Measurements from ENCODE around the gene BCAS3.

Gene BCAS3

GRCh38 chr17:61235001-61235826, 557.6 kb downstream of the BCAS3 start:
- no peak for DNase-seq

DNA sequence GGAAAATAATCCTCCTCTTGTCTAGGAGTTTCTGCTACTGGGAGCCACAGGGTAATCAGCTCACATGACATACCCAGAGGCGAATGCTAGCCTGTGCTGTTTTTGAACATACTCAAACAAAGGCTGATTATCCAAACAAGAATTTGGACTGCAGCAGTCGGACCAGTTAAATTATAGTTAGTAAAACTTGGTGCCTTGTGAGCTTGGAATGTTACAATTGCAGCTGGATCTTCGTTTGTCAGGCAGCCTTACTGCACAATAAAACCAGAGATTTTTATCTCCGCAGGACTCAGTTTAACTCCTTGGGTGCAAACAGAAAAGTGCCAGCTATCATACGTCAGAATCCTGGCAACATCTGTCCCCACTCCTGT, 558.2 kb downstream of the BCAS3 start:
- DNase-seq: no peak

DNA sequence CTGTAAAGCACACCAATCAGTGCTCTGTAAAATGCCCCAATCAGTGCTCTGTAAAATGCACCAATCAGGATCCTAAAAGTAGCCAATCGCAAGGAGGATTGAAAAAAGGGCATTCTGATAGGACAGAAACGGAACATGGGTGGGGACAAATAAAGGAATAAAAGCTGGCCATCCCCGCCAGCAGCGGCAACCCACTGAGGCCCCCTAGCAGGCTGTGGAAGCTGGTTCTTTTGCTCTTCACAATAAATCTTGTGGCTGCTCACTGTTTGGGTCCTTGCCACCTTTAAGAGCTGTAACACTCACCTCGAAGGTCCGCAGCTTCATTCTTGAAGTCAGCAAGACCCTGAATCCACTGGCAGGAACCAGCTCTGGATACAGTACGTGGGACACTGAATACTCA, 559.6 kb downstream of the BCAS3 start:
- DNase-seq: no peak

- no peak for DNase-seq
These were observed 560.8 kb downstream of the BCAS3 start for GRCh38 chr17:61238455-61238933.

DNA sequence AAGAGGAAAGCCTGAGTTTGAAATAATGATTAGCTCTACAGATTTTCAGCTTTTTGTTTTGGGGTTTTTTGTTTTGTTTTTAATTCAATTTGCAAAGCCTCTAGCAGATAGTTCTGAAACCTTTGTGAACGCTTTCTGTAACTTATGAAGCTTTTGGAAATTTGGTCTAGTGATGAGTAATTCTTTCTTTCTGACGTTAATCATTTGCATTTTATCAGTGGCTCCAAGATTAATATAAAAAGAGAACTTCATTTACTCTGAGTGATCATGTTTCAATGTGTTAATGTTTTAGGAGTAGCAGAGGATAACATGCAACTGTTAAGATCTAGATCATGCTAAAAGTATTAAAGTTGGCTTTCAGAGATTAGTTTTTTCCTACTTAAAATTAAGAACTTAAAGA, 561.7 kb downstream of the BCAS3 start:
- no peak for DNase-seq

GRCh38 chr17:61239953-61240352, 562.3 kb downstream of the BCAS3 start:
- DNase-seq: no peak

GRCh38 chr17:61240851-61241468, 563.3 kb downstream of the BCAS3 start:
- DNase-seq: no peak

DNA sequence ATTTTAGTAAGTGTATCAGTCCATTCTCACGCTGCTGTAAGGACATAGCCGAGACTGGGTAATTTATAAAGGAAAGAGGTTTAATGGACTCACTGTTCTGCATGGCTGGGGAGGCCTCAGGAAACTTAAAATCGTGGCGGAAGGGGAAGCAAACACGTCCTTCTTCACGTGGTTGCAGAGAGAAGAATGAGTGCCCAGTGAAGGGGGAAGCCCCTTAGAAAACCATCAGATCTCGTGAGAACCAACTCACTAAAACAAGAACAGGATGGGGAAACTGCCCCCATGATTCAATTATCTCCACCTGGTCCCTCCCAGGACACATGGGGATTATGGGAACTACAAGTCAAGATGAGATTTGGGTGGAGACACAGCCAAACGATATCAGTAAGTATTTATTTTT, 567.3 kb downstream of the BCAS3 start:
- peak; percentile 8 to 52 (median 28) for DNase-seq

- no peak for DNase-seq
These were observed 568.1 kb downstream of the BCAS3 start for GRCh38 chr17:61245706-61246135.

DNA sequence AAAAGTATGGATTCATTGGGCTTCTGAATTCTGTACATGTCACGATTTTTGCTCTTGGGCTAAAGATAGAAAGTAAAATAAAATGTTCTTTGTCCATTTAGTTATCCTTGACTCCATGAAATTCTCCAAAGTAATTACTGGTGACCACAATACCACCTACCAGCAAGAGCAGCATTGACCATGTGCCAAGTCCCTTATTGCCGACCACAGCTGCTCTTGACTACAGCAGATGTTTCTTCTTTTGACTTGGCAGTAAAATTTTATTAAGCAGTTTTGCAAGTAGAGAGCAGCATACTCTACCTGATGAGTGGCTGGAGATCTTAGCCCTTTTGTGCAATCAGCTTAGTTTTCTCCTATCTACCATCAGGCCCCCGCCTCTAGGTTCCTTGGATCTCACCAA, 569.8 kb downstream of the BCAS3 start:
- no peak for DNase-seq

- DNase-seq: peak; percentile 38 to 68 (median 54)
These were observed 570.7 kb downstream of the BCAS3 start for GRCh38 chr17:61248399-61248798.

DNA sequence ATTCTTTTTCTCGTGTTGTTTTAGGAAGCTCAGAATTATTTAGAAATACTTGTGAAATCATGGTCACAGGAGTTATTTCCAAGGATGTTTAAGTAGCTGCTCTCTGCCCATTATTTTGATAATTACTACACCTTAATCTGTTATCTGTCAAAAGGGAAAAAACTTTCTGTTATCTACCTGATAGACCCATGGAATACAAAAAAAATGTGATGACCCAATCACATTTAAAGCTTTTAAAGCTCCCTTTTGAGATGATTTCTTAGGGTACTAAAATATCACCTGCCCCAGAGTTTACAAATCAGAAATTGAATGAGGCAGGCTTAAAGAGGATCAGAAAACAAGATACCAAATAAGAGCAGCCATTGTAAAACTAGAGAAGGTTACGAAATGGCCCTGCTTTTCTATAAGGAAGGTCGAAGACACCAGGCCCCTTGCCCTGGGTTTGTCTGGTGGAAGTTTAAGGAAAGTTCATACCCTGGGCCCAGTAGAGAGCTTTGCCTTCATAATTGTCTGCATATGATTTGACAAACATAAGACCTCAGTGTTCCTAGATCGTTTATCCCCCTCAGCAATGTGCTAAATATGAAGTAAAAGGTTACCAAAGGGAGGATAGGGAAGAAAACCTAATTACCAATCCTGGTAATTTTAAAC, 572.1 kb downstream of the BCAS3 start:
- DNase-seq: no peak

DNA sequence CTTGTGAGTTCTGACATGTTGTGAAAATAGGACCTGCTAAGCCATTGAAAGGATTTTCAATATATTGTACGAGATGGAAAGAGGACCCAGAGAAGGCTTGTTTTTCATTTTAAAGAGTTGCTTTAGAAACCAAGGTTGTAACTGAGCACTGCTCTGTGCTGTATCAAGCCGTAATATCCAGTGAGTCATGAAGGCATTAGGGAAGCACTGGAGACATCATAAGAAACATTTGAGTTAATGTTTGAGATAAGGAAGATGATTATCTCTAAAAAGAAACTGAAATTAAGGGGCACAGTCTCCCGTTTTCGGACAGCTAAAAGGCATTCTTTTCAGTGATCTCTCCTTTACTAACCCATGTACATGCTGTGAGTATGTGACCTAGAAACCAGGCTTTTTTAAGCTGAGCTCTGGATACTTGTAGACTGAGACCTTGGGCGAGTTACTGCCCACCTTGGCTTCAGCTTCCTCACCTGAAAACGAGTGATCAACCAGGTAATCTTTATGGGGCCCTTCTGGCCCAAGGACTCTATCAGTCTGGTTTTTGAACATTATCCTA, 572.8 kb downstream of the BCAS3 start:
- peak; percentile 13 to 51 (median 28) for DNase-seq

GRCh38 chr17:61251939-61252865, 574.6 kb downstream of the BCAS3 start:
- DNase-seq: peak; percentile 86 to 95 (median 92)

- DNase-seq: no peak
These were observed 575.7 kb downstream of the BCAS3 start for GRCh38 chr17:61253362-61253761.

DNA sequence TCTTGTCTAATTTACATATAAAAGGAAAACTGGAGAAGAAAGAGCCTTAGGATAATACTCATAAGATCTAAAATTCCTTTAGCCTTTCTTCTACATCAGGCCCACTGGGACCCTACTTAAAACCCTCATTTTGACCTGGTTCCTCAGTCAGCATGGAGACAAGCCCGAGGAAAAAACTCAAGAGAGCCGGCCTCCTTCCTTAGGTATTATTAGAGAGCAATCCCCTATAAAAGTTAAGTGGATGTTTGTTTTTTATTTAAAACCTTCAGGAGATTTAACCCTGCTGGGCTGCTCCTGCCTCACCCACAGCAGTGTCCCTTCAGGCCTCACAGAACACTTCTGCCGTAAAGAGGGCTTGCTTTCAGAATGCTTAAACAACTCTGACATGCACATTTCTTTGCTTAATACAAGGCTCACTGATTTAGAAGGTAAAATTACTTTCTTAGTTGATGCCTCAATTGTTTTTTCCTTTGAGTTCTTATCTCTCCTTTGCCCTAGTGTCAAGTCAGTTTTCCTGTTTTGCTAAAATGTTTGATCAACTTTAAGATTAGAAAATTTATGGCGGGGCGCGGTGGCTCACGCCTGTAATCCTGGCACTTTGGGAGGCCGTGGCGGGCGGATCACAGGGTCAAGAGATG, 576.4 kb downstream of the BCAS3 start:
- DNase-seq: no peak

- no peak for DNase-seq
These were observed 577.3 kb downstream of the BCAS3 start for GRCh38 chr17:61254904-61255303.

GRCh38 chr17:61255647-61256046, 578.0 kb downstream of the BCAS3 start:
- no peak for DNase-seq

DNA sequence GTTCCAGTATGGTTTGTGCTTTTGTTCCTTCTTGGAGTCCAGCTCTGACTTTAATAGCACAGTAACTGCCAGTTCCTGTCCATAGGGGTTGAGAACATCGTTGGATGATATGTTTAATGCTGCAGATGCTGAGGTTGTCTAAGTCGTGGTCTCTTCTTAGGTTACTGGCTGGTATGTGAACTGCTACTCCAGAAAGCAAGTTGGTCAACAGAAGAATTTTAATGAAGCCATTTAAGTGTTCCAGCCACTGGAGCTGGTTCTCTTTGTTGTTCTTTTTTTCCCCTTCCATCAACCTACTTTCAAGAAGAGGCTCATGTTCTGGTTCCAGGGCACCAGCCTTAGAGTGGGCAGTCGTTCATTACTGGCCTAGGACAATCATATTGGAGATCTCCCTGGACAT, 581.7 kb downstream of the BCAS3 start:
- DNase-seq: no peak

DNA sequence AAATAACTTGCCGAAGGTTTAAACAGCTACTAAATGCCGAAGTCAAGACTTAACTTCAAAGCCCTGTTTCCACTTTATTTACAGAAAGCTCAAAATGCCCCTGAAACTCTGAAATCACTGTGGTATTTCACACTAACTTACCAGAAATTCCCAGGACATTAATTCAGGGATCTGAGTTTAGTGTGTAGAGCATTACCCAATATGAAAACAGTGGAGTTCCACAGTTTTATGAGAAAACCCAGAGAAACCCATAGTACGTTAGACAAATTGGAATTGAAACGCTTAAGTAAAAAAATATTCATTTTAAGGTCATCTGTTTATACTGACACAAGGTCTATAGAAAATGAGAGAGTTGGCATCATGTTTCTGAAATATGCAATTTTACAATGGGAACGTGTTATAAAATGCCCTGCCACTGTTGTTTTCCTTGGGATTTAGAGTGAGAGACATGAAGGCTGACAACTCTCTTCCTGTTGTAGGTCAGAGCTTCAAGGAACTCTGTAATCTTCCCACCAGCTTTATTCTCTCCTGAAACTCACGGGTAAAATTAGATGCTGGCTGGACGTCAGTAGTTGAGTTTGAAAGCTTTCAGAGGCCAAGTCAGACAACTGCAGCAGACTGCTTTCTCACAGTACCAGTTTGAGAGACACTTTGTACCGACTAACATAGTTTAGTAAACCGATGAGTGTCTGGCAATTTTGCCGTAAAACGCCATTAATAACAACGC, 582.6 kb downstream of the BCAS3 start:
- no peak for DNase-seq
